HT1080 (cell line): Measurements from ENCODE around the gene TSR1. TPM values are rescaled to one million over a fixed set of nuclear protein-coding genes. Genes with fewer than 3 reads are reported as not detected.

Source experiments
- DNase-seq: peaks from one replicate; pipeline ENCODE4 v3.0.0-alpha.2; 2015; ENCODE audit warnings: low read depth
- polyA plus RNA-seq, 2 experiments: library from polyadenylated mRNA; depleted of rRNA; stranded (reverse); fragments of >200 nt; gene quantifications; 2 replicates each; pipeline ENCODE4 v1.2.3, GENCODE V29; 2015
- total RNA-seq: library from RNA; depleted of rRNA; stranded (reverse); fragments of >200 nt; shearing (Covaris generic); gene quantifications from 2 replicates; pipeline ENCODE4 v1.2.3, GENCODE V29; 2014; rRNA removed

TSR1 gene
- 144 and 165 TPM in 2 replicates for total RNA-seq
- polyA plus RNA-seq (2015; cell fraction: cytosol; rRNA removed): 79.6 and 88.6 TPM in 2 replicates
- 128 and 142 TPM in 2 replicates for polyA plus RNA-seq (2015; cell fraction: nucleus; rRNA removed)

GRCh38 chr17:2336215-2336851 is at the start of gene TSR1:
Gene TSR1 (minus strand): TSS chr17:2336457. CDS start chr17:2336427, 30 bp downstream.
- DNase-seq: peak; percentile 87

GRCh38 chr17:2385240-2386210 is 49.3 kb upstream of the TSR1 start:
- DNase-seq: no peak

GRCh38 chr17:2384439-2385127 is 48.3 kb upstream of the TSR1 start:
- DNase-seq: no peak

- DNase-seq: no peak
Observed at GRCh38 chr17:2383628-2384167, 47.4 kb upstream of the TSR1 start.

- DNase-seq: no peak
Observed at GRCh38 chr17:2380950-2381649, 44.8 kb upstream of the TSR1 start.

GRCh38 chr17:2380226-2380922 is 44.1 kb upstream of the TSR1 start:
- DNase-seq: no peak

GRCh38 chr17:2379489-2380225 is 43.4 kb upstream of the TSR1 start:
- no peak for DNase-seq

- no peak for DNase-seq
Observed at GRCh38 chr17:2378905-2379304, 42.6 kb upstream of the TSR1 start.

- DNase-seq: no peak
Observed at GRCh38 chr17:2377659-2378058, 41.4 kb upstream of the TSR1 start.

- no peak for DNase-seq
Observed at GRCh38 chr17:2376107-2376506, 39.9 kb upstream of the TSR1 start.

GRCh38 chr17:2375406-2375805 is 39.1 kb upstream of the TSR1 start:
- no peak for DNase-seq

- no peak for DNase-seq
Observed at GRCh38 chr17:2374549-2375285, 38.5 kb upstream of the TSR1 start.

- no peak for DNase-seq
Observed at GRCh38 chr17:2373179-2373578, 36.9 kb upstream of the TSR1 start.

GRCh38 chr17:2372681-2373080 is 36.4 kb upstream of the TSR1 start:
- no peak for DNase-seq

GRCh38 chr17:2372180-2372579 is 35.9 kb upstream of the TSR1 start:
- DNase-seq: no peak

GRCh38 chr17:2371183-2372130 is 35.2 kb upstream of the TSR1 start:
- no peak for DNase-seq

- no peak for DNase-seq
Observed at GRCh38 chr17:2370211-2370589, 33.9 kb upstream of the TSR1 start.
